ENCODE measurements around the gene CRNN.

DNA sequence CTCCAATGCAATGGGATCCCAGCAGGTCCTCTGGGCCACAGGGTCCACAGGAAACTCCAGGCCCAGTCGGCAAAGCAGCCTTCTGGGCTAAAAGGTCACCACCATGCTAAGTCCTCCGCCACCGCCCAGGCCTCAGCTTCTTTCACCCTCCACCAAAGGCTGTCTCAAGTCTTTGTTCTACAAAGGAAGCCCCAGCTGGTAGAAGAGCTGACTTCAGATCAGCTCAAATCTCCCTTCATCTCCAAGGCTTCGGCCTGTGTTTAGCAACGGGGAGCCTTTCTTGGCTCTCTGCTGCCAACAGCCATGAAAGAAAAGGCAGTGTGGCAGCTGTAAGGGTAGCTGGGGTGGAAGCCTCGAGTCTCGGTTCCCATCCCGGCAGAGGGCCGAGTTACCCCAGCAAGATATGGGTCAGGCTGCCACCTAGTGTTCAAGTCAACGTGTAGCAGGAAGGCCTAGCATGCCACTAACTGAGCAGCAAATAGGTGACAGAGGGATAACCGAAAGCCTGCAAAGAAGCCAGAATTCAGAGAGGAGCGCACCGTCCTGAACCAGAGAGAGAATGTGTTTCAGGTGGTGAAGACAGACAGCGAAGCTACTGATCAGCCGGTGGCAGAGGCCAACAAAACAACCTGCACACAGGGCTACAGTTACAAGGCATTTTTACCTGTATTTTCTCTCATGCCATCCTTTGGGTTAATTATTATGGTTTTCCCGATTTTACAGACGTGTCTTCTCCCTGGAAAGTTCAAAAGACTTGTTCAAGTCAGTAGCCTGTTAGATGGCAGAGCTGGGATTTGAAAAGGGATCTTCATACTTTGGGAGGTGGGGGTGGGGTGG lies 26.8 kb upstream of the CRNN start:
- no peak for TF ChIP-seq POLR2A (IDR thresholded peaks at IDR 0.05)
- TF ChIP-seq, protein P1, sequence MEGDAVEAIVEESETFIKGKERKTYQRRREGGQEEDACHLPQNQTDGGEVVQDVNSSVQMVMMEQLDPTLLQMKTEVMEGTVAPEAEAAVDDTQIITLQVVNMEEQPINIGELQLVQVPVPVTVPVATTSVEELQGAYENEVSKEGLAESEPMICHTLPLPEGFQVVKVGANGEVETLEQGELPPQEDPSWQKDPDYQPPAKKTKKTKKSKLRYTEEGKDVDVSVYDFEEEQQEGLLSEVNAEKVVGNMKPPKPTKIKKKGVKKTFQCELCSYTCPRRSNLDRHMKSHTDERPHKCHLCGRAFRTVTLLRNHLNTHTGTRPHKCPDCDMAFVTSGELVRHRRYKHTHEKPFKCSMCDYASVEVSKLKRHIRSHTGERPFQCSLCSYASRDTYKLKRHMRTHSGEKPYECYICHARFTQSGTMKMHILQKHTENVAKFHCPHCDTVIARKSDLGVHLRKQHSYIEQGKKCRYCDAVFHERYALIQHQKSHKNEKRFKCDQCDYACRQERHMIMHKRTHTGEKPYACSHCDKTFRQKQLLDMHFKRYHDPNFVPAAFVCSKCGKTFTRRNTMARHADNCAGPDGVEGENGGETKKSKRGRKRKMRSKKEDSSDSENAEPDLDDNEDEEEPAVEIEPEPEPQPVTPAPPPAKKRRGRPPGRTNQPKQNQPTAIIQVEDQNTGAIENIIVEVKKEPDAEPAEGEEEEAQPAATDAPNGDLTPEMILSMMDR (IDR thresholded peaks at IDR 0.05): peak; percentile 62 to 78 (median 74)
